ENCODE measurements around the gene IDI1.

The IDI1 gene

DNA sequence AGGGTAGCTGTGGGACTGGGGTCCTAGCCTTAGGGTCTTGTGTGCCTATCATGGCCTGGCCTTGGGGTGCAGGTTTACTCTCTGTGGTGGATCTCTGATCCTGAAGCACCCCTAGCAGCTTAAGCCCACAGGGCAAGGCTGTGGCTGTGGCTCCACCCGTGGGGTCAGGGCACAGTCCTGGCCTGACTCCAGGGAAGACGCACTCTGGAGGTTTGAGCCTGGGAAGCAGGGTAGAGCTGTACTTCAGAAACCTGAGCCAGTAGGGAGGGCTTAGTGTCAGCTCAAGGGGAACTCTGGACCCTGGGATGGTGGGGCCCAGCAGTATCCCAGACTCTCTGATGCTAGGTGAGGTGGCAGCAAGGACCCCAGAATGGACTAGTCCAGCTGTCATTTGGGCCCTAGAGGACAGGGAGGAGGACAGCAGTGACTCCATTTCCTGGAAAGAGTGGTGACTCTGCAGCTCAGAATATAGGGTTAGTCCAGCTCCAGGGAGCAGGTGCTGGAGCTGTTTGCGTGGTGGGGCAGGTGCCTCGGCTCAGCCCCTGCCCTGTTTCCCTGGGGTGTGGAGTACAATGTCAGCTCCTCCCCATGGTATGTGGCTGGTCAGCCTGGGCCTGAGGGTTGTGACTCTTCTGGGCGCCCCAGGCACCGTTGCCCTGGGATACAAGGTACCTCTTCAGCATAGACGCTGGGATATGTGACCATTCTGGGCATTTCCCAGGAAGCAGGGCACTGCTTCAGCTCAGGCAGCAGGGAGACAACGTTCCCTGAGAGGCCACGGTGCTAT, 44.8 kb downstream of the IDI1 start:
- Histone ChIP-seq H3K4me3 (ENCODE audit: low read depth, low read length) (no peak overlapping the region), H3K27me3 (no peaks in the 10 kb centered on the region), H3K9me3 (no peaks in the 10 kb centered on the region), H3K36me3 (peaks cover 97% of the 10 kb centered on the region), H3K4me1 (peaks cover 5% of the 10 kb centered on the region)
- DNase-seq: no peak
- TF ChIP-seq, protein P1, sequence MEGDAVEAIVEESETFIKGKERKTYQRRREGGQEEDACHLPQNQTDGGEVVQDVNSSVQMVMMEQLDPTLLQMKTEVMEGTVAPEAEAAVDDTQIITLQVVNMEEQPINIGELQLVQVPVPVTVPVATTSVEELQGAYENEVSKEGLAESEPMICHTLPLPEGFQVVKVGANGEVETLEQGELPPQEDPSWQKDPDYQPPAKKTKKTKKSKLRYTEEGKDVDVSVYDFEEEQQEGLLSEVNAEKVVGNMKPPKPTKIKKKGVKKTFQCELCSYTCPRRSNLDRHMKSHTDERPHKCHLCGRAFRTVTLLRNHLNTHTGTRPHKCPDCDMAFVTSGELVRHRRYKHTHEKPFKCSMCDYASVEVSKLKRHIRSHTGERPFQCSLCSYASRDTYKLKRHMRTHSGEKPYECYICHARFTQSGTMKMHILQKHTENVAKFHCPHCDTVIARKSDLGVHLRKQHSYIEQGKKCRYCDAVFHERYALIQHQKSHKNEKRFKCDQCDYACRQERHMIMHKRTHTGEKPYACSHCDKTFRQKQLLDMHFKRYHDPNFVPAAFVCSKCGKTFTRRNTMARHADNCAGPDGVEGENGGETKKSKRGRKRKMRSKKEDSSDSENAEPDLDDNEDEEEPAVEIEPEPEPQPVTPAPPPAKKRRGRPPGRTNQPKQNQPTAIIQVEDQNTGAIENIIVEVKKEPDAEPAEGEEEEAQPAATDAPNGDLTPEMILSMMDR (IDR thresholded peaks at IDR 0.05; ENCODE audit: low read depth, low read length): no peak

DNA sequence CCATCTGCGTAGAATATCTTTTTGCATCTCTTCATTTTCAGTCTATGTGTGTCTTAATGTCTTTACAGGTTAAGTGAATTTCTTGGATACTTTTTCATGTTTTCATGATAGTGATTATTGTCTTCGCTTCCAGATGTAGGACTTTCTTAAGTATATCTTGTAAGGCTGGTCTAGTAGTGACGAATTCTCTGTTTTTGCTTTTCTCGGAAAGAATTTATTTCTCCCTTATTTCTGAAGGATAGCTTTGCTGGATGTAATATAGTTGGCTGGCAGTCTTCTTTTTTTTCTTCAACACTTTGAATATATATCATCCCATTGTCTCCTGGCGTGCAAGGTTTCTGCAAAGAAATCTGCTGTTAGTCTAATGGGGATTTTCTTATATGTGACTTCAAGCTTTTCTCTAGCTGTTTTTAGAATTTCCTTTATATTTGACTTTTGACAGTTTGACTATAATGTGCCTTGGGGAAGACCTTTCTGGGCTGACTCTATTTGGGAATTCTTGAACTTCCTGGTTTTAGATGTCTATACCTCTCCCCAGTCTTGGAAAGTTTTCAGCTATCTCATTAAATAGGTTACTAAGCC, 46.4 kb downstream of the IDI1 start:
- TF ChIP-seq, protein P1 (IDR thresholded peaks at IDR 0.05; ENCODE audit: low read depth, low read length): no peak
- Histone ChIP-seq H3K4me3 (ENCODE audit: low read depth, low read length) (no peak overlapping the region), H3K4me1 (no peaks in the 10 kb centered on the region), H3K9me3 (no peaks in the 10 kb centered on the region), H3K36me3 (peaks cover 99% of the 10 kb centered on the region), H3K27me3 (no peaks in the 10 kb centered on the region)
- no peak for DNase-seq

DNA sequence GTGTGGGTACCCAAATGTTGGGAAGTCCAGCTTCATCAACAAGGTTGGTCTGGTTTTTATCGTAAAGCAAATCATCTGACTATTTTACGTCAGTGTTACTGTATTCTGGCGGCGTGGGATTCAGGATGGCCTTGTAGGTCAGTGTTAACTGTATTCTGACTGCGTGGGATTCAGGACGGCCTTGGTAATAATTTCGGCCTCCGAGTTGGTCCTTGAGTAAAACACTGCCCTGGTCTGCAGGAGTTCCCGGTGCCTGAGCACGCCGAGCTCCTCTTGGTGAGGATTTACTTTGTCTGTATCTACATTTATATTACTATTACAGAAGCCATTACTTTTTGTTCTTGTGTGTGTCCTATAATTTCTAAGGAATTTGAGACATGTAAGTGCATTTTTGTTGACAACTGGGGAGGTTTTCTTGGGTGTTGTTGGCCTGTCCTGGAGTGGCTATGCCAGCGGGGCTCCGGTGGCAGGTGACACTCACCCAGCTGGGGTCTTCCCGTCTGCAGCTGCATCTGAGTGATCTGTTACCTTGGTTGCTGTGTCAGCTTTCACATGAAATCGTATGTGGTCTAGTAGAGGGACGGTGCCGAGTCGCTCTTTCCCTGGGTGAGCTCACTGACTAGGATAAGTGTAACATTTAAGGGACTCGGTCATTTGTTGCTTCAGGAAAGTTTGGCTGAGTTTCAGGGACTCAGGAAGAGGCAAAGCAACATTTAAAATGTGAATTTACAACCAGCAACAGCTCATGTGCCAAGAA, 51.5 kb downstream of the IDI1 start:
- TF ChIP-seq, protein P1 (IDR thresholded peaks at IDR 0.05; ENCODE audit: low read depth, low read length): no peak
- DNase-seq: no peak
- Histone ChIP-seq H3K4me3 (ENCODE audit: low read depth, low read length) (no peak overlapping the region), H3K27me3 (no peaks in the 10 kb centered on the region), H3K36me3 (peaks cover 100% of the 10 kb centered on the region), H3K4me1 (no peaks in the 10 kb centered on the region), H3K9me3 (no peaks in the 10 kb centered on the region)

DNA sequence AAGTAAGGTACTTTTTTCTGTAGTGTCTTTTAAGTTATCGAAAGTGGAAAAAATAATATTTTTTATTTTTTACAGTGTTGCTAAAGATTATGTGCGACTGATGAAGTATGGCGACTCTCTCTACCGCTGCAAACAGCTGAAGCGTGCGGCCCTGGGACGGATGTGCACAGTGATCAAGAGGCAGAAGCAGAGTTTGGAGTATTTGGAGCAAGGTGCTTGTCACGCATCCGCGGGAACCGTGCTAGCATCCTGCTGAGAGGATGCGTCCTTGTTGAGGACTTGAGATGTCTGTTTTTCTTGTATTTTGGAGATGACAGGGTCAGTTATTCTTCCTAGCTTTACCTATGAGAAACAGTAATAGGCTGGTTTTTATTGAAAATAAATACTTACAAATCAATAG, 52.9 kb downstream of the IDI1 start:
- no peaks in the 10 kb centered on the region for H3K9me3 ChIP-seq
- TF ChIP-seq, protein P1 (IDR thresholded peaks at IDR 0.05; ENCODE audit: low read depth, low read length): no peak
- H3K36me3 ChIP-seq: peaks cover 88% of the 10 kb centered on the region
- H3K27me3 ChIP-seq: no peaks in the 10 kb centered on the region
- no peak overlapping the region for H3K4me3 ChIP-seq (ENCODE audit: low read depth, low read length)
- no peak for DNase-seq
- H3K4me1 ChIP-seq: no peaks in the 10 kb centered on the region

DNA sequence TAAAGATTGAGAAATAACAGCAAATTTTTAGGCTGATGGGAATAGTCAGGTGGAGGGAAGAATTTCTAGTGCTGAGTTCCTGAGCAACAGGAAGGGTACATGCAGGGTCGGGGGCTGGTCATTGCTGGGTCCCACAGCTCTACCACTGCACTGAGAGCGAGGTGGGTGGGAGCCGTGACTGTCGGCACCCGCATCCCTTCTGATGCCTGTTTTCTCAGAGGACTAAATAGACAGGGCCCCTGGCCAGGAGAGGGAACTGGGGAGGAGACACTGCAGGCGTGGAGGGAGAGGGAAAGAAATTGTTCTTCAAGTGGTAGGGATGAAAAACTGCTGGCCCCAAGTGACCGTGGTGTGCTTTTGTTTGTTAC, 53.4 kb downstream of the IDI1 start:
- no peak for DNase-seq
- no peaks in the 10 kb centered on the region for H3K9me3 ChIP-seq
- no peak overlapping the region for H3K4me3 ChIP-seq (ENCODE audit: low read depth, low read length)
- no peaks in the 10 kb centered on the region for H3K4me1 ChIP-seq
- peaks cover 83% of the 10 kb centered on the region for H3K36me3 ChIP-seq
- TF ChIP-seq, protein P1 (IDR thresholded peaks at IDR 0.05; ENCODE audit: low read depth, low read length): no peak
- no peaks in the 10 kb centered on the region for H3K27me3 ChIP-seq

Measured in BE2C (cell line).